Measurements from ENCODE around the gene SPACA7. TPM values are rescaled to one million over a fixed set of nuclear protein-coding genes. Genes with fewer than 3 reads are reported as not detected.

Gene SPACA7
- total and polyA plus RNA-seq, 4 donors: not detected

GRCh38 chr13:112462408-112462807 lies 86.3 kb downstream of the SPACA7 start:
- Histone ChIP-seq H3K4me1 (ENCODE audit: control insufficient read depth in 4 of 4, insufficient read depth in 4 of 4, low read length in 3 of 4) (no peaks in the 10 kb centered on the region), H3K4me3 (ENCODE audit: low read depth in 1 of 3, low read length in 3 of 3) (no peak overlapping the region), H3K27me3 (ENCODE audit: control insufficient read depth in 4 of 4, insufficient read depth in 4 of 4, low read length in 3 of 4) (no peaks in the 10 kb centered on the region), H3K27ac (ENCODE audit: low read depth in 1 of 2, low read length in 2 of 2) (no peak overlapping the region), H3K9me3 (ENCODE audit: control insufficient read depth in 4 of 4, low read length in 3 of 4) (no peaks in the 10 kb centered on the region), H3K36me3 (ENCODE audit: control insufficient read depth in 4 of 4, insufficient read depth in 3 of 4, low read depth in 1 of 4, low read length in 3 of 4) (peaks cover 0 to 4% (median 1%) of the 10 kb centered on the region in 4 donors), H3K9ac (ENCODE audit: low read depth in 1 of 2, low read length in 2 of 2) (no peak overlapping the region)
- WGBS: 96% methylated on average over 5 of the region's 5 CpGs
- no peak for TF ChIP-seq NR2F2 (IDR thresholded peaks at IDR 0.05)
- TF ChIP-seq EGR1 (IDR thresholded peaks at IDR 0.05; ENCODE audit: low read depth in 2 of 2): no peak
- TF ChIP-seq HNF4A (conservative IDR thresholded peaks at IDR 0.05): no peak
- TF ChIP-seq ZBTB33 (IDR thresholded peaks at IDR 0.05): no peak
- TF ChIP-seq RAD21 (IDR thresholded peaks at IDR 0.05): no peak
- no peak for TF ChIP-seq CTCF (IDR thresholded peaks at IDR 0.05; ENCODE audit: low read depth, low read length, missing input control)
- no peak for TF ChIP-seq YY1 (IDR thresholded peaks at IDR 0.05)
- TF ChIP-seq JUND (IDR thresholded peaks at IDR 0.05): no peak
- TF ChIP-seq FOXA1 (IDR thresholded peaks at IDR 0.05): no peak
- no peak for TF ChIP-seq MAX (IDR thresholded peaks at IDR 0.05)
- no peak for TF ChIP-seq HNF4G (IDR thresholded peaks at IDR 0.05)
- no peak for TF ChIP-seq RXRA (IDR thresholded peaks at IDR 0.05)
- TF ChIP-seq ATF3 (IDR thresholded peaks at IDR 0.05): no peak
- no peak for TF ChIP-seq SP1 (IDR thresholded peaks at IDR 0.05)
- TF ChIP-seq TAF1 (conservative IDR thresholded peaks at IDR 0.05): no peak
- no peak for TF ChIP-seq GABPA (IDR thresholded peaks at IDR 0.05 in 1 of 2, conservative IDR thresholded peaks at IDR 0.05 in 1 of 2)
- no peak for TF ChIP-seq FOXA2 (IDR thresholded peaks at IDR 0.05)
- no peak for TF ChIP-seq REST (IDR thresholded peaks at IDR 0.05)
- DNase-seq (ENCODE audit: low spot score): no peak
